SK-N-SH treated with all-trans-retinoic acid at 6 μM for 48 hours (cell line): Measurements from ENCODE around the gene PLCB4.

Experiments used
- ATAC-seq: fragments of 200-7000 bp; cut with Tn5 transposase; 3 replicates; pipeline ENCODE4 v1.9.1; 2020; ENCODE audit warnings: mild to moderate bottlenecking, moderate library complexity
- ARNTL ChIP-seq: fragments of 450-650 bp; formaldehyde crosslinking; IDR thresholded peaks from 2 replicates; pipeline ENCODE4 v1.5.0; 2020; ENCODE audit warnings: low read depth, mild to moderate bottlenecking, moderate library complexity, borderline replicate concordance
- BACH2 ChIP-seq: fragments of 250-450 bp; sonication (Bioruptor Pico); IDR thresholded peaks from 2 replicates; pipeline ENCODE4 v1.9.0; 2021; ENCODE audit warnings: mild to moderate bottlenecking, borderline replicate concordance
- CREB5 ChIP-seq: fragments of 250-450 bp; sonication (Bioruptor Pico); IDR thresholded peaks from 2 replicates; pipeline ENCODE4 v1.5.1; 2020; ENCODE audit warnings: low read depth, mild to moderate bottlenecking, moderate library complexity
- CSDC2 ChIP-seq: fragments of 250-450 bp; sonication (Bioruptor Pico); IDR thresholded peaks from 2 replicates; pipeline ENCODE4 v1.5.0; 2020; ENCODE audit warnings: mild to moderate bottlenecking, moderate library complexity
- CSRNP3 ChIP-seq: fragments of 250-450 bp; sonication (Bioruptor Pico); IDR thresholded peaks from 2 replicates; pipeline ENCODE4 v1.5.1; 2021; ENCODE audit warnings: mild to moderate bottlenecking, moderate library complexity
- ESRRG ChIP-seq: fragments of 250-450 bp; sonication (Bioruptor Pico); IDR thresholded peaks from 2 replicates; pipeline ENCODE4 v1.6.1; 2021; ENCODE audit warnings: mild to moderate bottlenecking
- ISL1 ChIP-seq: fragments of 250-450 bp; sonication (Bioruptor Pico); IDR thresholded peaks from 2 replicates; pipeline ENCODE4 v2.1.2; 2022; ENCODE audit warnings: mild to moderate bottlenecking, moderate library complexity
- OSR1 ChIP-seq: fragments of 250-450 bp; sonication (Bioruptor Pico); IDR thresholded peaks from 2 replicates; pipeline ENCODE4 v1.8.0; 2022; ENCODE audit warnings: moderate library complexity, mild to moderate bottlenecking, inconsistent platforms
- POU6F1 ChIP-seq: fragments of 250-450 bp; sonication (Bioruptor Pico); IDR thresholded peaks from 2 replicates; pipeline ENCODE4 v1.8.0; 2021; ENCODE audit warnings: low read depth, mild to moderate bottlenecking, moderate library complexity, borderline replicate concordance
- PPARA ChIP-seq: fragments of 250-450 bp; sonication (Bioruptor Pico); IDR thresholded peaks from 2 replicates; pipeline ENCODE4 v1.5.0; 2020; ENCODE audit warnings: mild to moderate bottlenecking, borderline replicate concordance
- RARB ChIP-seq: fragments of 250-450 bp; sonication (Bioruptor Pico); IDR thresholded peaks from 2 replicates; pipeline ENCODE4 v1.8.0; 2021; ENCODE audit warnings: mild to moderate bottlenecking, moderate library complexity
- SNAI2 ChIP-seq: fragments of 250-450 bp; sonication (Bioruptor Pico); IDR thresholded peaks from 2 replicates; pipeline ENCODE4 v1.5.0; 2020; ENCODE audit warnings: mild to moderate bottlenecking, moderate library complexity
- TCF4 ChIP-seq: fragments of 250-450 bp; sonication (Bioruptor Pico); IDR thresholded peaks from 2 replicates; pipeline ENCODE4 v1.8.0; 2021; ENCODE audit warnings: mild to moderate bottlenecking, moderate library complexity, borderline replicate concordance
- TOX ChIP-seq: fragments of 250-450 bp; sonication (Bioruptor Pico); IDR thresholded peaks from 2 replicates; pipeline ENCODE4 v1.8.0; 2021; ENCODE audit warnings: mild to moderate bottlenecking, moderate library complexity, borderline replicate concordance
- TSHZ2 ChIP-seq: fragments of 250-450 bp; sonication (Bioruptor Pico); IDR thresholded peaks from 2 replicates; pipeline ENCODE4 v1.5.0; 2020; ENCODE audit warnings: mild to moderate bottlenecking, moderate library complexity
- ZC3H10 ChIP-seq: fragments of 250-450 bp; sonication (Bioruptor Pico); IDR thresholded peaks from 2 replicates; pipeline ENCODE4 v1.5.1; 2021; ENCODE audit warnings: mild to moderate bottlenecking, moderate library complexity
- ZFP3 ChIP-seq: fragments of 250-450 bp; sonication (Bioruptor Pico); IDR thresholded peaks from 2 replicates; pipeline ENCODE4 v1.5.0; 2020; ENCODE audit warnings: mild to moderate bottlenecking, moderate library complexity
- ZFP30 ChIP-seq: fragments of 450-650 bp; formaldehyde crosslinking; IDR thresholded peaks from 2 replicates; pipeline ENCODE4 v1.5.0; 2022; ENCODE audit warnings: mild to moderate bottlenecking, moderate library complexity
- ZNF565 ChIP-seq: fragments of 450-650 bp; formaldehyde crosslinking; conservative IDR thresholded peaks from 2 replicates; pipeline ENCODE4 v1.5.0; 2020; ENCODE audit warnings: low read depth, mild to moderate bottlenecking, moderate library complexity
- ZNF70 ChIP-seq: fragments of 450-650 bp; formaldehyde crosslinking; IDR thresholded peaks from 2 replicates; pipeline ENCODE4 v1.5.0; 2020; ENCODE audit warnings: mild to moderate bottlenecking, moderate library complexity
- ZNF8 ChIP-seq: fragments of 450-650 bp; formaldehyde crosslinking; IDR thresholded peaks from 2 replicates; pipeline ENCODE4 v1.5.0; 2020; ENCODE audit warnings: mild to moderate bottlenecking, moderate library complexity

PLCB4 gene

GRCh38 chr20:9416421-9416820, 347.5 kb downstream of the PLCB4 start:
- TF ChIP-seq SNAI2 (CRISPR knock-in tag): no peak
- TF ChIP-seq POU6F1 (CRISPR knock-in tag): no peak
- TF ChIP-seq TSHZ2 (CRISPR knock-in tag): no peak
- no peak for TF ChIP-seq ZFP3 (CRISPR knock-in tag)
- no peak for TF ChIP-seq ZNF565 (CRISPR knock-in tag)
- no peak for TF ChIP-seq ZNF8 (CRISPR knock-in tag)
- no peak for TF ChIP-seq ISL1 (CRISPR knock-in tag)
- no peak for TF ChIP-seq ZC3H10 (CRISPR knock-in tag)
- no peak for ATAC-seq

GRCh38 chr20:9417665-9418064, 348.8 kb downstream of the PLCB4 start:
- no peak for ATAC-seq
- no peak for TF ChIP-seq TSHZ2 (CRISPR knock-in tag)

- TF ChIP-seq ESRRG (CRISPR knock-in tag): no peak
- TF ChIP-seq POU6F1 (CRISPR knock-in tag): no peak
- TF ChIP-seq ZFP3 (CRISPR knock-in tag): no peak
- TF ChIP-seq PPARA (CRISPR knock-in tag): no peak
- TF ChIP-seq TOX: no peak
- no peak for TF ChIP-seq ZNF565 (CRISPR knock-in tag)
- TF ChIP-seq ZC3H10 (CRISPR knock-in tag): no peak
- TF ChIP-seq BACH2 (CRISPR knock-in tag): no peak
- no peak for TF ChIP-seq CSRNP3 (CRISPR knock-in tag)
- no peak for TF ChIP-seq ZFP30 (CRISPR knock-in tag)
- TF ChIP-seq TCF4 (CRISPR knock-in tag): no peak
- ATAC-seq: no peak
Observed at GRCh38 chr20:9422321-9423057, 353.6 kb downstream of the PLCB4 start.

- TF ChIP-seq OSR1 (CRISPR knock-in tag): no peak
- TF ChIP-seq ZNF8 (CRISPR knock-in tag): no peak
- no peak for TF ChIP-seq ZNF565 (CRISPR knock-in tag)
- no peak for TF ChIP-seq ARNTL (CRISPR knock-in tag)
- no peak for TF ChIP-seq ZFP3 (CRISPR knock-in tag)
- no peak for TF ChIP-seq ZC3H10 (CRISPR knock-in tag)
- no peak for TF ChIP-seq CREB5 (CRISPR knock-in tag)
- no peak for TF ChIP-seq RARB
- no peak for TF ChIP-seq PPARA (CRISPR knock-in tag)
- TF ChIP-seq ESRRG (CRISPR knock-in tag): no peak
- TF ChIP-seq ISL1 (CRISPR knock-in tag): no peak
- no peak for TF ChIP-seq SNAI2 (CRISPR knock-in tag)
- TF ChIP-seq ZNF70 (CRISPR knock-in tag): no peak
- TF ChIP-seq CSRNP3 (CRISPR knock-in tag): no peak
- TF ChIP-seq CSDC2 (CRISPR knock-in tag): no peak
- no peak for ATAC-seq
Observed at GRCh38 chr20:9424551-9424950, 355.7 kb downstream of the PLCB4 start.
